ENCODE measurements around the gene ARHGAP42. TPM values are rescaled to one million over a fixed set of nuclear protein-coding genes. Genes with fewer than 3 reads are reported as not detected.
"Not testable (repeated sequence)": the region's sequence is repeated elsewhere in the genome, so short reads cannot be mapped to it uniquely, and the experiment has no call there.

The ARHGAP42 gene
- total RNA-seq, 1 donor from 2014 or later = 0.16 TPM

DNA sequence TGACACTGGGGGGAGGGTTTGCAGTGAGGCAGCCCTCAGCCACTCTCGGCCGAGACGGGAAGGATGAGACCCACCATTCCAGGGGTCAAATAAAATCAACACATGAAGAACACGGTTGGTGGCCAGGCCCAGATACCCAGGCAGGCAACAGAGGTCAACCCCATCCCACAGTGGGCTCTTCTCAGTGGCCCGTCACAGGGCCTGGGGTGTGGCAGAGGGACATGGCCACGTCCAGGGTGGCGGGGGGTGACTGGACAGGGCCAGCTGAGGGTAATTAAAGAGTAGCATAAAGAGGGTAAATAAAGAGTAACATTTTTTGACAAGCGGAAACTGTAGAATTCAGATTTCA, 188.4 kb downstream of the ARHGAP42 start:
- DNase-seq (ENCODE audit: low spot score) = no peak
- Mint-ChIP-seq H3K27me3 (ENCODE audit: low read depth) (no peaks in the 10 kb centered on the region), H3K27ac (no peak overlapping the region), H3K4me1 (ENCODE audit: low read depth) (no peaks in the 10 kb centered on the region), H3K36me3 (ENCODE audit: low read depth) (no peaks in the 10 kb centered on the region), H3K4me3 (ENCODE audit: low read depth) (no peak overlapping the region), H3K9me3 (no peaks in the 10 kb centered on the region)
- intact Hi-C loops (cut with micrococcal nuclease) = no loop called here

DNA sequence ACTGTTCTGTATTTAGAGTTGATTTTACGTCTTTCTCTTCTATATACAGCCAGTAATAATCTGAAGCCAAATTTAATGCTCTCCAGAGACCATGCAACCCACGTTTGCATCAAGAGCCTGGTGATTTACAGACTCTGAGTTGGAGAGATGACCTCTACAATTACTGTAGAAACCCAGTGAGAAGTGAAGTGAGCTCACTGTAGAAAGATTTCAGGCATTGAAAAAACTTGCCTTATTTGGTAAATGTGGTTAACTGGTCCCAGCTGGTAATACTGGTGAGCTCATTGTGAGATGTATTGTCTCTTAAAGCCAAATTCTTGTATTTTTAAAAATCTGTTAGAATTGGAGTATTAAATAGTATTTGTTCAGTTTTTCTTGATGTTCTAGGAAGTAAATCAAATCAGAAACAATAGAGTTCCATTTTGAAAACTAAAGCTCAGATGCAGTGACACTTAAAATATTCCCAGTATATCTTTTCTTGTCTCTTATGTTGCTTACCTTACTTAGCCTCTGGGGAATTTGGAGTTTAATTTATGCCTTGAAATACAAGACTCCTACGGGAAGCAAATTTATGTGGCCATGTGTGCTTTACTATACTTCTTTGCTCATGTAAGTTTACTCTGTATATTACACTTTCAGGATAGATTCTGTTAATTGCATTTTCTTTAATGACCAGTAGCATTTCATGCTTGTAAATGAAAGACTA, 189.9 kb downstream of the ARHGAP42 start:
- H3K36me3 Mint-ChIP-seq (ENCODE audit: low read depth) = no peaks in the 10 kb centered on the region
- H3K9me3 Mint-ChIP-seq = no peaks in the 10 kb centered on the region
- H3K4me1 Mint-ChIP-seq (ENCODE audit: low read depth) = no peaks in the 10 kb centered on the region
- no peak overlapping the region for H3K27ac Mint-ChIP-seq
- intact Hi-C loops (cut with micrococcal nuclease) = no loop called here
- no peak overlapping the region for H3K4me3 Mint-ChIP-seq (ENCODE audit: low read depth)
- H3K27me3 Mint-ChIP-seq (ENCODE audit: low read depth) = no peaks in the 10 kb centered on the region
- no peak for DNase-seq (ENCODE audit: low spot score)

DNA sequence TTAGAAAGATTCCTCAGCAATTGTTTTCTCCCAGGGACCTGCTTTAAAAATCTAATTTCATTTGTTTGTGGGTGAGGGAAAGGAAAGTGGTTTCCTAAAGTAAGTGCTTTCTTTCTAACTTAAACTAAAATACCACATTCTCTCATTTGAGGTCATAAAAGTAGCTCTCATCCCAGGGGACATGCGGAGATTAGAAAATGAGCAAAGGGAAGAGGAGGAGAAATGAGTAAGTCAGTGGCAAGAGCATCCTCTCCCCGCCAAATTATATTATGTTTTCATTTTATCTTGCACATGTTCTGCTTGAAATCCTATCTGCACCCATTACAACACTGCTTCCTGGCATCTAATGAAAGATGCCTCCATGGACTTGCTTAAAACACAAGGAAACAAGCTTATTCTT, 191.4 kb downstream of the ARHGAP42 start:
- H3K4me1 Mint-ChIP-seq (ENCODE audit: low read depth) = no peaks in the 10 kb centered on the region
- no peak overlapping the region for H3K27ac Mint-ChIP-seq
- no peaks in the 10 kb centered on the region for H3K27me3 Mint-ChIP-seq (ENCODE audit: low read depth)
- no peak overlapping the region for H3K4me3 Mint-ChIP-seq (ENCODE audit: low read depth)
- no peak for DNase-seq (ENCODE audit: low spot score)
- H3K36me3 Mint-ChIP-seq (ENCODE audit: low read depth) = no peaks in the 10 kb centered on the region
- H3K9me3 Mint-ChIP-seq = peaks cover 6% of the 10 kb centered on the region
- intact Hi-C loops (cut with micrococcal nuclease) = no loop called here

DNA sequence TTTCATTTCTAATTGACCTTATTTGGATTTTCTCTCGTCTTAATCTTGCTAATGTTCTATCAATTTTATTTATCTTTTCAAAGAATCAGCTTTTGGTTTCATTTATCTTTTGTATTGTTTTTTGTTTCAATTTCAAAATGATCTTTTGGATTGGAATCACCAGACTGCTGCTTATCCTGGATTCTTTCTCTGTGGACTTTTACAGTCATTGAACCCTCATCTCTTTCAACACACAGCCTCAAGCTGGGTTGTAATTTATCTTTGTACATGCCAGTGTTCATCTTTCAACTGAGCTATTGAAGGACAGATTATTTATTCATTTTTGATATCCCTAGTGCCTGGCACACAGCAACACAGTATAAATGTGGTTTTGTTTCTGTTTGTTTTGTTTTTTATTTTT, 195.9 kb downstream of the ARHGAP42 start:
- intact Hi-C loops (cut with micrococcal nuclease) = no loop called here
- no peak for DNase-seq (ENCODE audit: low spot score)
- H3K36me3 Mint-ChIP-seq (ENCODE audit: low read depth) = no peaks in the 10 kb centered on the region
- H3K9me3 Mint-ChIP-seq = peaks cover 6% of the 10 kb centered on the region
- no peak overlapping the region for H3K4me3 Mint-ChIP-seq (ENCODE audit: low read depth)
- no peaks in the 10 kb centered on the region for H3K27me3 Mint-ChIP-seq (ENCODE audit: low read depth)
- no peak overlapping the region for H3K27ac Mint-ChIP-seq
- no peaks in the 10 kb centered on the region for H3K4me1 Mint-ChIP-seq (ENCODE audit: low read depth)

DNA sequence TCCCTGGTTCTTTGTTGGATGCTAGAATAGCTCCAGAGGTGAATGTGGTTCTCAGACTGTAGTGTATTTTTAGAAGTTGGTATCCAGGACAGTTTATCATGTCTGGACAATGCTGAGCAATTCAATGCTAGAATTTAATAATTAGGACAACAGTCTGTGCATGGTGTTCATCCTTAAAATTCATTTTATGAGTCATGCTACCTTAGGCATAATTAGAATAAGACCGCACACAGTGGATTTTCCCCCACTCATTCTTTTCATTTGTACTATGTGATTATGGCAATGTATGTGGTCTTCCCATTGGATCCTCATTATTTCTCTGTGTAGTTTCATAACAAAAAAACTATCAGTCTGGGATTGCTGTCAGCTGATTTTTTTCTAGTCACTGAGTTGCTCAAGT, 196.7 kb downstream of the ARHGAP42 start:
- Mint-ChIP-seq H3K27me3 (ENCODE audit: low read depth) (no peaks in the 10 kb centered on the region), H3K4me1 (ENCODE audit: low read depth) (no peaks in the 10 kb centered on the region), H3K4me3 (ENCODE audit: low read depth) (no peak overlapping the region), H3K27ac (no peak overlapping the region), H3K36me3 (ENCODE audit: low read depth) (no peaks in the 10 kb centered on the region), H3K9me3 (peaks cover 6% of the 10 kb centered on the region)
- intact Hi-C loops (cut with micrococcal nuclease) = no loop called here
- no peak for DNase-seq (ENCODE audit: low spot score)

DNA sequence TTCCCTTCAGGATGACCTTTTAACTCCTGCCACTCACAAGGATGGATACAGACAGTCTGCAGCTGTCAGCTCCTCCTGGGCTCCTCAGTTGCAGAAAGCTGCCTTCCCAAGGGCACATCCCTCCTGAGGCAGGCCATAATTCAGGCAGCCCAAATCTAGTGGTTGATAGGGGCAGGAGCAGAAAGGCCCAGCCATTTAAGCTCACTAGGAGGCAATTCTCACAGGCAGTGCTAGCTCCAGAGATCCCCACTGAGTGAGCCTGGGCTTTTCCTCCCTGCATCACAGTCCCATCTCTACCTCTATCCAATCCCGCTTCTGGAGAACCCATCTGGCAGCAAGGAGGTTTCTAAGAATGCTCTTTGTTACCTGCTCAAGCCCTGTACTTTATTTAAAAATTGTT, 200.6 kb downstream of the ARHGAP42 start:
- Mint-ChIP-seq H3K4me3 (ENCODE audit: low read depth) (no peak overlapping the region), H3K36me3 (ENCODE audit: low read depth) (no peaks in the 10 kb centered on the region), H3K27me3 (ENCODE audit: low read depth) (no peaks in the 10 kb centered on the region), H3K4me1 (ENCODE audit: low read depth) (no peaks in the 10 kb centered on the region), H3K9me3 (peaks cover 4% of the 10 kb centered on the region), H3K27ac (no peak overlapping the region)
- no peak for DNase-seq (ENCODE audit: low spot score)
- intact Hi-C loops (cut with micrococcal nuclease) = no loop called here

DNA sequence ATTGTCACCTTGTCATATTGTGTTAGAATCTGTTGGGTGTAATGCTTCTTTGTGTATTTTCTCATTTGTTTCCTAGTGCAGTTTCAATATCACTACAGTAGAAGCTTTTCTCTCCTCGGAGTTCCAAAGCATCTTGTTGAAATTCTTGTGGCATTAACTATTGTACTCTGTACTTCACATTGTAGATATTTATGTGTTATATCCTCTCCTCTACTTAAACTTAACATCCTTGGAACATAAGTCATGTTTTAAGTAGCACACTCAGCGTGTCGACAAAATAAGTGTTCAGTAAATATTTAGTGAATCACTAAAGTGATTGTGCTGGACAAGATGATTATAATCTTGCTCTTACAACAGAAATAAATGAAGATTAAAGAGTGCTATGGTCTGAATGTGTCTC, 201.7 kb downstream of the ARHGAP42 start:
- Mint-ChIP-seq H3K9me3 (no peaks in the 10 kb centered on the region), H3K4me3 (ENCODE audit: low read depth) (no peak overlapping the region), H3K4me1 (ENCODE audit: low read depth) (no peaks in the 10 kb centered on the region), H3K36me3 (ENCODE audit: low read depth) (no peaks in the 10 kb centered on the region), H3K27ac (no peak overlapping the region), H3K27me3 (ENCODE audit: low read depth) (no peaks in the 10 kb centered on the region)
- intact Hi-C loops (cut with micrococcal nuclease) = no loop called here
- DNase-seq (ENCODE audit: low spot score) = no peak

DNA sequence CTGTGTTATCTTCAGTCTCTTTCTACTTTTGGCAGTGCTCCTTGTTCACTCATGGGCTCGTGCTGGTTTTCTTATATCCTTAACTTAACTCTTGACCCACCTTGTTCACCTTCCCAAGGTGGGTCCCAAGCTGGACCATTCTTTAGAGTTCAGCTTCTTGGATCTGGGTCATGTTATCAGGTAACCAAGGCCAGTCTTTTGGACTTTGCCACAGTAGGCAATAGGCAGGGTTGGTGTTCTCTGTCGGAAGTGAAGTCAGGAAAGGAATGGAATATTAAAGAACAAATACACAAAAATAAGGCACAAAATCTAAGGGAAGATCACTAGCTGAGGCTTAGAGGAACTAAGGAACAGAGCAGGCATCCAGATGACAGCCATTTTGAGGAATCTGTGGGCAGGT, 202.7 kb downstream of the ARHGAP42 start:
- DNase-seq (ENCODE audit: low spot score) = no peak
- Mint-ChIP-seq H3K27ac (no peak overlapping the region), H3K36me3 (ENCODE audit: low read depth) (no peaks in the 10 kb centered on the region), H3K4me3 (ENCODE audit: low read depth) (no peak overlapping the region), H3K9me3 (no peaks in the 10 kb centered on the region), H3K27me3 (ENCODE audit: low read depth) (no peaks in the 10 kb centered on the region), H3K4me1 (ENCODE audit: low read depth) (no peaks in the 10 kb centered on the region)
- intact Hi-C loops (cut with micrococcal nuclease) = no loop called here

DNA sequence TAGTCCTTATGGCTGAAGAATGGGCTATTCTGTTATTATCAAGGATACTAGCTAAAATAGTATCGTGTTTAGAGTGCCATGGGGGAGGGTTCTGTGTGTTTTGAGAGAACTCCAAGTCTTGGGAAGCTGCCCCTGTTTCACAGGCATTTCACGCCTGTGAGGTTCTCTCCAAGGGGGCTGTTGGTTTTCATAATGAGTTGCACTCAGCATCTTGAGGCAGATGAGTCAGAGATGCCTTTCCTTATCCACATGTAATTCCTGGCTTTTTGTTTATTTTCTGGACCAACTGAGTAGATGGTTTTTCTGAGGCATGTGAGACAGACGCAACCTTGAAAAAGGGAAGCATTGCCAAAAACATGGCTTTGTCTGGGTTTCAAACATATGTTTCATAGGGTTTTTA, 203.7 kb downstream of the ARHGAP42 start:
- Mint-ChIP-seq H3K27me3 (ENCODE audit: low read depth) (no peaks in the 10 kb centered on the region), H3K9me3 (no peaks in the 10 kb centered on the region), H3K4me1 (ENCODE audit: low read depth) (no peaks in the 10 kb centered on the region), H3K36me3 (ENCODE audit: low read depth) (no peaks in the 10 kb centered on the region), H3K27ac (no peak overlapping the region), H3K4me3 (ENCODE audit: low read depth) (no peak overlapping the region)
- no peak for DNase-seq (ENCODE audit: low spot score)
- intact Hi-C loops (cut with micrococcal nuclease) = no loop called here

DNA sequence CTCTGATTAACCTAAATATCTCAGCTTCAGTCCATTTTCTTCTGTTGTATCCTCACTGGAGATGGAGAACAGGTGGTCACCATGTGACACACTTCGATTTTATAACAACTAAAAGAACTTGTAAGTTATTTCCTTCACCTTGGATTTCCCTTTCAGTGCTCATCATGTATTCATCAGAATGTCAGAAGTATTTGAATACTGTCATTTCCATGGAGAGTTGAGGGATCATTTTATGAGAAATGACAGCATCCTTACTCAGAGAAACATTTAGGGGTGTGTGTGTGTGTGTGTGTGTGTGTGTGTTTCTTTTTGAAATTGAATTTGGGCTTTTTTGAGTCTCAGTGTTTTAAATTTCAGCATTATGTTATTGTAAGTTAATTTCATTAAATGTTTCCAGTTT, 205.8 kb downstream of the ARHGAP42 start:
- Mint-ChIP-seq H3K36me3 (ENCODE audit: low read depth) (no peaks in the 10 kb centered on the region), H3K4me3 (ENCODE audit: low read depth) (no peak overlapping the region), H3K4me1 (ENCODE audit: low read depth) (no peaks in the 10 kb centered on the region), H3K27ac (no peak overlapping the region), H3K27me3 (ENCODE audit: low read depth) (no peaks in the 10 kb centered on the region), H3K9me3 (peaks cover 3% of the 10 kb centered on the region)
- intact Hi-C loops (cut with micrococcal nuclease) = no loop called here
- DNase-seq (ENCODE audit: low spot score) = no peak

DNA sequence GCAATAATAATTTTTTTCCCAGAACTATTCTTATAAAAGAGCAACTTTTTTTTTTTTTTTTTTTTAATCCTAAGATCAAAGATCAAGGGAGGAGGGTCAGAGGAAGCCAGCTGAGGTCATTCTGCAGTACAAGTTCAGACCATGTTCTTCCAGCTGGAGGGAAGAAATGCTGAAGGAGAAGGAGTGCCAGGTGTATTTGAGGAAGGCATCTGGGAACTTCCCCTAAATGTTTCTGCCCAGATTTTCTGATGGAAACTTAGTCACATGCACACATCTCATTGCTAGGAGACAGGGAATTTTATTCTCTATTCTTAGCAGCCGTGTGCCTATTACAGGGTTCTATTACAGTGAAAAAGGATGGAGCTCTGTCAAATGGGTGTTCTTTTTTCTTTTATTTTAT, 208.4 kb downstream of the ARHGAP42 start:
- Mint-ChIP-seq H3K4me1 (ENCODE audit: low read depth) (no peaks in the 10 kb centered on the region), H3K4me3 (ENCODE audit: low read depth) (no peak overlapping the region), H3K27ac (no peak overlapping the region), H3K36me3 (ENCODE audit: low read depth) (no peaks in the 10 kb centered on the region), H3K9me3 (peaks cover 7% of the 10 kb centered on the region), H3K27me3 (ENCODE audit: low read depth) (no peaks in the 10 kb centered on the region)
- DNase-seq (ENCODE audit: low spot score) = no peak
- intact Hi-C loops (cut with micrococcal nuclease) = no loop called here

DNA sequence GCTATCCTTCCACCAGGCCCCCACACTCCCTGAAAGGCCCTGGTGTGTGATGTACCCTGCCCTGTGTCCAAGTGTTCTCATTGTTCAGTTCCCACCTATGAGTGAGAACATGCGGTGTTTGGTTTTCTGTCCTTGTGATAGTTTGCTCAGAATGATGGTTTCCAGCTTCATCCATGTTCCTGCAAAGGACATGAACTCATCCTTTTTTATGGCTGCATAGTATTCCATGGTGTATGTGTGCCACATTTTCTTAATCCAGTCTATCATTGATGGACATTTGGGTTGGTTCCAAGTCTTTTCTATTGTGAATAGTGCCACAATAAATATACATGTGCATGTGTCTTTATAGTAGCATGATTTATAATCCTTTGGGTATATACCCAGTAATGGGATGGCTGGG, 208.9 kb downstream of the ARHGAP42 start:
- H3K4me1 Mint-ChIP-seq (ENCODE audit: low read depth); H3K36me3 Mint-ChIP-seq (ENCODE audit: low read depth); H3K9me3 Mint-ChIP-seq; H3K27me3 Mint-ChIP-seq (ENCODE audit: low read depth); H3K27ac Mint-ChIP-seq; H3K4me3 Mint-ChIP-seq (ENCODE audit: low read depth); intact Hi-C loops (cut with micrococcal nuclease); DNase-seq (ENCODE audit: low spot score): not testable (repeated sequence)

DNA sequence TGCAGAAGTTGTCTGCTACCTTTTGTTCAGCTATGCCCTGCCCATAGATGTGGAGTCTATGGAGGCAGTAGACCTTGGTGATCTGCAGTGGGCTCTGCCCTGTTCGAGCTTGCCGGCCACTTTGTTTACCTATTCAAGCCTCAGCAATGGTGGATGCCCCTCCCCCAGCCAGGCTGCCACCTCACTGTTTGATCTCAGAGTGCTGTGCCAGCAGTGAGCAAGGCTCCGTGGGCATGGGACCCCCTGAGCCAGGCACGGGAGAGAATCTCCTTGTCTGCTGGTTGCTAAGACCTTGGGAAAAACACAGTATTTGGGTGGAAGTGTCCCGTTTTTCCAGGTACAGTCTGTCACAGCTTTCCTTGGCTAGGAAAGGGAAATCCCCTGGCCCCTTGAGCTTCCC, 214.4 kb downstream of the ARHGAP42 start:
- H3K4me3 Mint-ChIP-seq (ENCODE audit: low read depth); DNase-seq (ENCODE audit: low spot score); H3K9me3 Mint-ChIP-seq; H3K27ac Mint-ChIP-seq; intact Hi-C loops (cut with micrococcal nuclease); H3K36me3 Mint-ChIP-seq (ENCODE audit: low read depth); H3K4me1 Mint-ChIP-seq (ENCODE audit: low read depth); H3K27me3 Mint-ChIP-seq (ENCODE audit: low read depth): not testable (repeated sequence)

Measured in activated T-helper 2 cell treated with anti-CD3 and anti-CD28 coated beads, Interferon-gamma antibody, Interleukin-2, Interleukin-4, amounts not matched to agents 10 μg/mL and 5 μg/mL and 100 μg/mL, durations not matched to agents 14 hours and 24 hours and 36 hours (primary cell).